DOHH2 (cell line): ENCODE measurements around the gene GPC6.

Source experiments
- EZH2phosphoT487 ChIP-seq: fragments of 200-600 bp; sonication (generic); IDR thresholded peaks from 2 replicates; pipeline ENCODE4 v1.6.1; 2017; ENCODE audit warnings: borderline replicate concordance, mild to moderate bottlenecking, antibody characterized with exemption, low read length, moderate library complexity, mixed read lengths
- TF ChIP-seq, protein P1 (sequence below): fragments of 200-600 bp; sonication (generic); IDR thresholded peaks from one replicate; pipeline ENCODE4 v1.5.1; 2014; ENCODE audit warnings: antibody characterized with exemption, mild to moderate bottlenecking, low read depth, low read length; ENCODE audit not compliant: poor library complexity, severe bottlenecking

GRCh38 chr13:93824286-93824685, 597.7 kb downstream of the GPC6 start:
- TF ChIP-seq, protein P1, sequence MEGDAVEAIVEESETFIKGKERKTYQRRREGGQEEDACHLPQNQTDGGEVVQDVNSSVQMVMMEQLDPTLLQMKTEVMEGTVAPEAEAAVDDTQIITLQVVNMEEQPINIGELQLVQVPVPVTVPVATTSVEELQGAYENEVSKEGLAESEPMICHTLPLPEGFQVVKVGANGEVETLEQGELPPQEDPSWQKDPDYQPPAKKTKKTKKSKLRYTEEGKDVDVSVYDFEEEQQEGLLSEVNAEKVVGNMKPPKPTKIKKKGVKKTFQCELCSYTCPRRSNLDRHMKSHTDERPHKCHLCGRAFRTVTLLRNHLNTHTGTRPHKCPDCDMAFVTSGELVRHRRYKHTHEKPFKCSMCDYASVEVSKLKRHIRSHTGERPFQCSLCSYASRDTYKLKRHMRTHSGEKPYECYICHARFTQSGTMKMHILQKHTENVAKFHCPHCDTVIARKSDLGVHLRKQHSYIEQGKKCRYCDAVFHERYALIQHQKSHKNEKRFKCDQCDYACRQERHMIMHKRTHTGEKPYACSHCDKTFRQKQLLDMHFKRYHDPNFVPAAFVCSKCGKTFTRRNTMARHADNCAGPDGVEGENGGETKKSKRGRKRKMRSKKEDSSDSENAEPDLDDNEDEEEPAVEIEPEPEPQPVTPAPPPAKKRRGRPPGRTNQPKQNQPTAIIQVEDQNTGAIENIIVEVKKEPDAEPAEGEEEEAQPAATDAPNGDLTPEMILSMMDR, result no peak
- TF ChIP-seq EZH2phosphoT487, result no peak
